Peyer's patch (tissue), 4 donors: ENCODE data around the gene F2RL2.

Experiments used
- POLR2A ChIP-seq, 2 donors: fragments of 450-650 bp; IDR thresholded peaks; one replicate each; pipeline ENCODE4 v1.5.1; 2017; ENCODE audit warnings: antibody characterized with exemption in 2 of 2, mild to moderate bottlenecking in 2 of 2, moderate library complexity in 2 of 2
- TF ChIP-seq, protein P1 (sequence below), 6 experiments: fragments of 450-650 bp in 4 of 6; fragments of 200-600 bp in 2 of 6; sonication (generic) in 1 of 6; IDR thresholded peaks; one replicate each; pipeline ENCODE4 v1.5.1; 2017 to 2019; ENCODE audit warnings: antibody characterized with exemption in 6 of 6, mild to moderate bottlenecking in 3 of 6, moderate library complexity in 1 of 6

DNA sequence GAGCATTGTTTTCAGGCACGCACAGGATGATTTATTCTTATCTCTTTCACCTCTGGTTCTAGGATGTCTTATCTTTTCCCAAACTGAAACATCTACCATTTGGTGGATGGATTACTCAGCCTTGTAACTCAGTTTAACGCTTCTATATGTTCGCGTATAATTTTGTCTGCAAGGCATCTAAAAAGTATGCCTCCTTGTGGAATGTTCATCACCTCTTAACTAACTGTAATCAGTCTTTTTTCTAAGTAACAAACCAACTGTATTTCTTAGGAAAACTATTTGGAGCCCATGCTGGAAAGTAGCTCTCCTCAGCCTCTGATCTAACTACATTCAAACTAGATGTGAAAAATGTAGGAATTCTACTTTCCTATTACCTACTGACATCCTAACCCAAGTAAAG lies 11.5 kb upstream of the F2RL2 start:
- TF ChIP-seq, protein P1, sequence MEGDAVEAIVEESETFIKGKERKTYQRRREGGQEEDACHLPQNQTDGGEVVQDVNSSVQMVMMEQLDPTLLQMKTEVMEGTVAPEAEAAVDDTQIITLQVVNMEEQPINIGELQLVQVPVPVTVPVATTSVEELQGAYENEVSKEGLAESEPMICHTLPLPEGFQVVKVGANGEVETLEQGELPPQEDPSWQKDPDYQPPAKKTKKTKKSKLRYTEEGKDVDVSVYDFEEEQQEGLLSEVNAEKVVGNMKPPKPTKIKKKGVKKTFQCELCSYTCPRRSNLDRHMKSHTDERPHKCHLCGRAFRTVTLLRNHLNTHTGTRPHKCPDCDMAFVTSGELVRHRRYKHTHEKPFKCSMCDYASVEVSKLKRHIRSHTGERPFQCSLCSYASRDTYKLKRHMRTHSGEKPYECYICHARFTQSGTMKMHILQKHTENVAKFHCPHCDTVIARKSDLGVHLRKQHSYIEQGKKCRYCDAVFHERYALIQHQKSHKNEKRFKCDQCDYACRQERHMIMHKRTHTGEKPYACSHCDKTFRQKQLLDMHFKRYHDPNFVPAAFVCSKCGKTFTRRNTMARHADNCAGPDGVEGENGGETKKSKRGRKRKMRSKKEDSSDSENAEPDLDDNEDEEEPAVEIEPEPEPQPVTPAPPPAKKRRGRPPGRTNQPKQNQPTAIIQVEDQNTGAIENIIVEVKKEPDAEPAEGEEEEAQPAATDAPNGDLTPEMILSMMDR (IDR thresholded peaks at IDR 0.05): no peak
- no peak for TF ChIP-seq POLR2A (IDR thresholded peaks at IDR 0.05)
